Right lobe of liver (tissue), 4 donors: ENCODE measurements around the gene RPS6KA2.

Source experiments
- POLR2A ChIP-seq: fragments of 450-650 bp; IDR thresholded peaks from one replicate; pipeline ENCODE4 v1.6.1; 2017; ENCODE audit warnings: antibody characterized with exemption, mild to moderate bottlenecking
- TF ChIP-seq, protein P1 (sequence below), 4 donors: fragments of 200-600 bp in 3 of 4; fragments of 450-650 bp in 1 of 4; IDR thresholded peaks; one replicate each; pipeline versions ENCODE4 v1.5.1 to v1.8.0; 2016 to 2022; ENCODE audit warnings: antibody characterized with exemption in 4 of 4, mild to moderate bottlenecking in 2 of 4
- donor health status: DM: no; HTN: no; CAD: no.
- donor health status: DM: no; HTN: no; CAD: no.
- donor health status: DM: no; HTN: yes; CAD: no.

DNA sequence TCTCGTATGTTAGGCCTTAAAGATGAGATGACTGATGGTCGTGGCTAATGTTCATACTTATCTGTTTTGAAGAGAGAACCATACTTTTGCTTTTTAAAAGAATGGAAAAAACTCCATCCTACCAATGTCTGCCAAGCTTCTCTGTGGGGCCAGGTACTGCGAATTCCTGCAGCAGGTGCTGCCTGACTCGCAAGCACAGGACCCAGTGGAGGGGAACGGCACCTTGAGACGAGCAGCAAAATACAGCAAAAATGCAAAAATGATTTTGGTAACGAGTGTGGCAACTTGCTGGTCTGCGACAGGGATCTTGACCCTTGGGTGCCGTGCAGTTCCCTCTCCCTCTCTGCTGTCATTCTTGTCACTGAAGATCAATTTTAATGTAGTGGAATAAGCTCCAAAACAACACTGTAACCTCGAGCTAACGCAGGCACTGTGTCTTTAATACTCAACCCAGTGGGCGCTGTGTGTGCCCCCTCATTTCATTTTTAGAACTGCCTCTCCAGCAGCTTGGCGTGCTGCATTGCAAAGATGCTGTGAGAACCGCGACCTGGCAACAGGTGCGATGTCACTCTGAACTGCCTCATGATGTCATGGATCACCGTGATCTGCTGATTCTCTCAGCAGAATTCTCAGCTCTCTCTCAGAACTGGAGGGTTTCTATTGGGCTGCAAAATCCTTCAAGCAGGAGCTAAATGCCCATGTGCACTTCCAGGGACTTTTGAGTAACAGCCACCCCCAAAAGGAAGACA is 92.2 kb downstream of the RPS6KA2 start:
- TF ChIP-seq, protein P1, sequence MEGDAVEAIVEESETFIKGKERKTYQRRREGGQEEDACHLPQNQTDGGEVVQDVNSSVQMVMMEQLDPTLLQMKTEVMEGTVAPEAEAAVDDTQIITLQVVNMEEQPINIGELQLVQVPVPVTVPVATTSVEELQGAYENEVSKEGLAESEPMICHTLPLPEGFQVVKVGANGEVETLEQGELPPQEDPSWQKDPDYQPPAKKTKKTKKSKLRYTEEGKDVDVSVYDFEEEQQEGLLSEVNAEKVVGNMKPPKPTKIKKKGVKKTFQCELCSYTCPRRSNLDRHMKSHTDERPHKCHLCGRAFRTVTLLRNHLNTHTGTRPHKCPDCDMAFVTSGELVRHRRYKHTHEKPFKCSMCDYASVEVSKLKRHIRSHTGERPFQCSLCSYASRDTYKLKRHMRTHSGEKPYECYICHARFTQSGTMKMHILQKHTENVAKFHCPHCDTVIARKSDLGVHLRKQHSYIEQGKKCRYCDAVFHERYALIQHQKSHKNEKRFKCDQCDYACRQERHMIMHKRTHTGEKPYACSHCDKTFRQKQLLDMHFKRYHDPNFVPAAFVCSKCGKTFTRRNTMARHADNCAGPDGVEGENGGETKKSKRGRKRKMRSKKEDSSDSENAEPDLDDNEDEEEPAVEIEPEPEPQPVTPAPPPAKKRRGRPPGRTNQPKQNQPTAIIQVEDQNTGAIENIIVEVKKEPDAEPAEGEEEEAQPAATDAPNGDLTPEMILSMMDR (IDR thresholded peaks at IDR 0.05): no peak
- TF ChIP-seq POLR2A: no peak
